OCI-LY3 (cell line): ENCODE measurements around the gene CTSD.

Experiments used
- EZH2phosphoT487 ChIP-seq: fragments of 200-600 bp; shearing (Covaris generic); IDR thresholded peaks from 2 replicates; pipeline ENCODE4 v1.6.1; 2018; ENCODE audit warnings: antibody characterized with exemption, mixed run types, low read depth
- TF ChIP-seq, protein P1 (sequence below): fragments of 200-600, 300-600 bp; sonication (generic); IDR thresholded peaks from 2 replicates; pipeline ENCODE4 v1.5.1; 2014; ENCODE audit warnings: antibody characterized with exemption, low read length, low read depth

DNA sequence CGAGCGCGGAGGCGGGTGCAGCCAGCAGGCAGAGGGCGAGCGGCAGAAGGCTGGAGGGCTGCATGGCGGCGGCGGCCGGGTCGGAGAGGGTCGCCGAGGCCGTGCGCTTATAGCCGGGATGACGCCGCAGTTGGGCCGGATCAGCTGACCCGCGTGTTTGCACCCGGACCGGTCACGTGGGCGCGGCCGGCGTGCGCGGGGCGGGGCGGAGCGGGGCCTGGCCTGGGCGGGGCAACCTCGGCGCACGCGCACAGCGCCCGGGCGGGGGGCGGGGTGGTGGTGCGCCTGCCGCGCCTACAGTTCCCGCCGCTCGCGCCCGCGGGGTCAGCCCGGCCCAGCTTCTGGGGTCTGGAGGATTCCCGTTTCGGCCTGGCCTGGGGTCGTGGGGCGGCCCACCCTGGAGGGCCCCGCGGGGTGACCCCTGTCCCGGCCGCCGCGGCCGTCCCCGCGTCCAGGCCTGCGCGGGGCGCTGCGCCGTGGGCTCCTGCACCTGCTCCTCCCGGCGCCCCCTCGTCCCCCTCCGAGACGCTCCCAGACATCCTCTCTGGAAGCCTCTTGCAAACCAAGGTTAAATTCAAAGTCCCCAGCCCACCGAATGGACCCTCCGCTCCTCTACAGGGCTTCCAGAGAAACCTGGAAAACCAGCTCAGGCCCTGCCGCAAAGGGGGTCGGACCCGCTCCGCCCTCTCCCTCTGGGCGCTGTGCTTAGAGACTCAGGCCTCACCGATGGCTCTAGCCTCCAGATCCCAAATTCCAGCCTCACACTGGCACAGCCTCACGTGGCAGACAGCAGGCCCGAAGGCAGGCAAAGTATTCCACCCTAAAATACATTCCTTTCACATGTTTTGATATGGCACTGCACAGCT is at the start of gene CTSD:
- TF ChIP-seq, protein P1, sequence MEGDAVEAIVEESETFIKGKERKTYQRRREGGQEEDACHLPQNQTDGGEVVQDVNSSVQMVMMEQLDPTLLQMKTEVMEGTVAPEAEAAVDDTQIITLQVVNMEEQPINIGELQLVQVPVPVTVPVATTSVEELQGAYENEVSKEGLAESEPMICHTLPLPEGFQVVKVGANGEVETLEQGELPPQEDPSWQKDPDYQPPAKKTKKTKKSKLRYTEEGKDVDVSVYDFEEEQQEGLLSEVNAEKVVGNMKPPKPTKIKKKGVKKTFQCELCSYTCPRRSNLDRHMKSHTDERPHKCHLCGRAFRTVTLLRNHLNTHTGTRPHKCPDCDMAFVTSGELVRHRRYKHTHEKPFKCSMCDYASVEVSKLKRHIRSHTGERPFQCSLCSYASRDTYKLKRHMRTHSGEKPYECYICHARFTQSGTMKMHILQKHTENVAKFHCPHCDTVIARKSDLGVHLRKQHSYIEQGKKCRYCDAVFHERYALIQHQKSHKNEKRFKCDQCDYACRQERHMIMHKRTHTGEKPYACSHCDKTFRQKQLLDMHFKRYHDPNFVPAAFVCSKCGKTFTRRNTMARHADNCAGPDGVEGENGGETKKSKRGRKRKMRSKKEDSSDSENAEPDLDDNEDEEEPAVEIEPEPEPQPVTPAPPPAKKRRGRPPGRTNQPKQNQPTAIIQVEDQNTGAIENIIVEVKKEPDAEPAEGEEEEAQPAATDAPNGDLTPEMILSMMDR, result peak; percentile 22
- TF ChIP-seq EZH2phosphoT487, result no peak
